C4-2B (cell line): ENCODE data around the gene FGFBP3.
A peak's percentile ranks its signal among the peaks of the same experiment; 100 is the strongest.

Experiments used
- H3K27ac ChIP-seq: fragments of 450-650 bp; 2 replicates; pipeline ENCODE4 v1.5.1; 2017
- CTCF ChIP-seq: fragments of 450-650 bp; conservative IDR thresholded peaks from 2 replicates; pipeline ENCODE4 v1.5.1; 2017; ENCODE audit warnings: mild to moderate bottlenecking
- ZFX ChIP-seq: fragments of 450-650 bp; IDR thresholded peaks from 2 replicates; pipeline ENCODE4 v1.6.1; 2017

FGFBP3 gene, protein sequence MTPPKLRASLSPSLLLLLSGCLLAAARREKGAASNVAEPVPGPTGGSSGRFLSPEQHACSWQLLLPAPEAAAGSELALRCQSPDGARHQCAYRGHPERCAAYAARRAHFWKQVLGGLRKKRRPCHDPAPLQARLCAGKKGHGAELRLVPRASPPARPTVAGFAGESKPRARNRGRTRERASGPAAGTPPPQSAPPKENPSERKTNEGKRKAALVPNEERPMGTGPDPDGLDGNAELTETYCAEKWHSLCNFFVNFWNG

DNA sequence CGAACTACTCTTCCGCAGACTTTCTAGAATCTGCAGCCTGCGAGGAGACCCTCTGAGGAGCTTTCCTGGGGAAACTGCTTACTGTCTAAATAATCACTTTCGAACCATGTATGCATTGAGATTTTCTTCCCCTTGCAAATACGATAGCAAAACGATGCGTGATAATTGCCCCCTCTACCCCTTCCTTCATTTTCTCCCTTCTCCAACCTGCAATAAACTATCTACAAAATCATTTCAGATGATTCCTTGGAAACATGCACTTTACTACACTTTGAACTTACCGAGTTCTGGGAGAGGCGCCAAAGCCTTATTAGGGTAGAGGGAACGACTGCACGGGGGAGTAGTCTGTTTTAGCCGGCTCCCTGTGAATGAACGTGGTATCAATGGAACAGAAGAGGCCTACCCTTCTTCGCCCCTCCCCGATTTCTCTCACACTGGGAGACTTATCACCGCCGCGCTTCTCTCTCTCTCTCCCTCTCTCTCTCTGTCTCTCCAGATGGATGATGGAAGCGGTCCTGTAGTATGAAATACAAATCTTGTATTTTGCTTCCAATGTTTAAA, at the start of gene FGFBP3:
FGFBP3 (minus strand) TSS at position 370 of the 561 bp plus-strand sequence. CDS start 517 bp downstream, outside the sequence.
- H3K27ac ChIP-seq = peak within 1 kb of the TSS; percentile 54
- no peak for TF ChIP-seq ZFX
- TF ChIP-seq CTCF = peak; percentile 67

DNA sequence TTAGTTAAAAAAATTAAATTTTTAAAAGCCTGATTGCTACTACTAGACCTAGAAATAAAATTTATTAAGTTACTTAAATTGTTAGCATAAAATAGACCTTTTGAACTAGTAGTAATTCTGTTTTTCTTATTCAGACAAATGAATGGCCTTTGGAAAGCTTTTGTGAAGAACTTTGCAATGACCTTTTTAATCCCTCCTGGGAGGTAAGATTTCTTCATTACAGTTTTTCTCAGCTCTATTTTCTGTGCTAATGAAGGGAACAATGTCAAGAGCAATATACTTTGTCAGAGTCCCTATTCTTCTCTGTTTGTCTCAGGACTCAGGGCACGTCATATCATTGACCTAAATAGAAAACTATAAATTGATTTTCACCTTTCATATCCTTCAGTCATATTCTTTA, 47.8 kb upstream of the FGFBP3 start:
- no peak for TF ChIP-seq ZFX
- TF ChIP-seq CTCF = no peak
- H3K27ac ChIP-seq = no peak overlapping the region

- H3K27ac ChIP-seq = no peak overlapping the region
- TF ChIP-seq ZFX (no peak), CTCF (no peak)
Observed at GRCh38 chr10:91955114-91955513, 45.8 kb upstream of the FGFBP3 start.

- TF ChIP-seq CTCF = no peak
- TF ChIP-seq ZFX = no peak
- H3K27ac ChIP-seq = no peak overlapping the region
Observed at GRCh38 chr10:91953600-91954160, 44.4 kb upstream of the FGFBP3 start.

DNA sequence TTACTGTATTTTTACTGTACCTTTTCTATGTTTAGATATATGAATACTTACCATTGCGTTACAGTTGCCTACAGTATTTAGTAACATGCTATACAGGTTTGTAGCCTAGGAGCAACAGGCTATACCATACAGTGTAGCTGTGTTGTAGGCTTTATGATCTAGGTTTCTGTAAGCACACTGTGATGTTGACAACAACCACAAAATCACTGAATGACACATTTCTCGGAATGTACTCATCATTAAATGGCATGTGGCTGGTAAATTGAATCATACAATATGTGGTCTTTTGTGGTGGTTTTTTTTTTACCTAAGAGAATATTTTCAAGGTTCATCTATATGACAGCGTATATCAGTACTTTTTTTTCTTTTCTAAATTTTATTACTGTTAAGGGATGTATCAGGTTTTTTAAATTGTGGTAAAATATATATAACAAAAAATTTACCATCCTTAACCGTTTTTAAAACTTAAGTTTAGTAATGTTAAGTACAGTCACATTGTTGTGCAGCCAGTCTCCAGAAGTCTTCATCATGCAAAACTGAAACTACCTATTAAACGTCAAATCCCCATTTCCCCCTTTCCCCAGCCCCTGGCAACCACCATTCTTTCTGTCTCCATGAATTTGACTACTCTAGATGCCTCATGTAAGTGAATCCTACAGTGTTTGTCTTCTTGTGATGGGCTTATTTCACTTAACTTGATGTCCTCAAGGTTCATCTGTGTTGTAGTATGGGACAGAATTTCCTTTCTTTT, 35.8 kb upstream of the FGFBP3 start:
- no peak for TF ChIP-seq ZFX
- no peak for TF ChIP-seq CTCF
- no peak overlapping the region for H3K27ac ChIP-seq

GRCh38 chr10:91941426-91941825, 32.1 kb upstream of the FGFBP3 start:
- no peak for TF ChIP-seq CTCF
- TF ChIP-seq ZFX = no peak
- H3K27ac ChIP-seq = no peak overlapping the region

GRCh38 chr10:91939653-91940052, 30.4 kb upstream of the FGFBP3 start:
- TF ChIP-seq ZFX = no peak
- TF ChIP-seq CTCF = no peak
- H3K27ac ChIP-seq = no peak overlapping the region
